SJSA1 (cell line): ENCODE data around the gene FAM13C. TPM values are rescaled to one million over a fixed set of nuclear protein-coding genes. Genes with fewer than 3 reads are reported as not detected.

Source experiments
- DNase-seq, 2 experiments: peaks; one replicate each; pipeline ENCODE4 v3.0.0-alpha.2; 2015 to 2020; ENCODE audit warnings: low spot score in 2 of 2, low read depth in 1 of 2
- H3K27ac ChIP-seq: fragments of 250-450 bp; sonication (Bioruptor Pico); 2 replicates; pipeline ENCODE4 v1.5.1; 2020; ENCODE audit warnings: mild to moderate bottlenecking, moderate library complexity
- H3K27me3 ChIP-seq: fragments of 250-450 bp; sonication (Bioruptor Pico); replicated peaks from 2 replicates; pipeline ENCODE4 v1.5.1; 2020; ENCODE audit warnings: mild to moderate bottlenecking, moderate library complexity
- H3K36me3 ChIP-seq: fragments of 250-450 bp; sonication (Bioruptor Pico); 2 replicates; pipeline ENCODE4 v1.5.1; 2020; ENCODE audit warnings: mild to moderate bottlenecking
- H3K4me1 ChIP-seq: fragments of 250-450 bp; sonication (Bioruptor Pico); replicated peaks from 2 replicates; pipeline ENCODE4 v1.6.1; 2021; ENCODE audit warnings: mild to moderate bottlenecking
- H3K4me3 ChIP-seq: fragments of 250-450 bp; sonication (Bioruptor Pico); 2 replicates; pipeline ENCODE4 v1.5.1; 2020; ENCODE audit warnings: mild to moderate bottlenecking
- H3K9me3 ChIP-seq: fragments of 250-450 bp; sonication (Bioruptor Pico); replicated peaks from 2 replicates; pipeline ENCODE4 v1.5.1; 2020; ENCODE audit warnings: mild to moderate bottlenecking
- total RNA-seq: library from RNA; depleted of rRNA; stranded (reverse); fragments of >200 nt; shearing (Covaris generic); gene quantifications from 2 replicates; pipeline ENCODE4 v1.2.3, GENCODE V29; 2014

FAM13C gene
- total RNA-seq, 1 experiment from 2014 or later: 0.03 TPM

- Histone ChIP-seq H3K27me3 (no peaks in the 10 kb centered on the region), H3K9me3 (no peaks in the 10 kb centered on the region), H3K4me3 (no peak overlapping the region), H3K27ac (no peak overlapping the region), H3K4me1 (no peaks in the 10 kb centered on the region; the same call in 1 of the 2 replicates), H3K36me3 (no peaks in the 10 kb centered on the region)
- DNase-seq: no peak
Observed at GRCh38 chr10:59381687-59382086, 19.3 kb upstream of the FAM13C start.

- Histone ChIP-seq H3K9me3 (no peaks in the 10 kb centered on the region), H3K4me3 (no peak overlapping the region), H3K36me3 (no peaks in the 10 kb centered on the region), H3K4me1 (no peaks in the 10 kb centered on the region), H3K27me3 (no peaks in the 10 kb centered on the region), H3K27ac (no peak overlapping the region)
- no peak for DNase-seq
Observed at GRCh38 chr10:59376846-59377245, 14.5 kb upstream of the FAM13C start.

GRCh38 chr10:59375990-59376389, 13.6 kb upstream of the FAM13C start:
- DNase-seq: no peak
- H3K4me3 ChIP-seq: no peak overlapping the region
- no peaks in the 10 kb centered on the region for H3K36me3 ChIP-seq
- no peaks in the 10 kb centered on the region for H3K9me3 ChIP-seq
- no peak overlapping the region for H3K27ac ChIP-seq
- no peaks in the 10 kb centered on the region for H3K27me3 ChIP-seq
- no peaks in the 10 kb centered on the region for H3K4me1 ChIP-seq

GRCh38 chr10:59374916-59375315, 12.6 kb upstream of the FAM13C start:
- no peaks in the 10 kb centered on the region for H3K9me3 ChIP-seq
- H3K36me3 ChIP-seq: no peaks in the 10 kb centered on the region
- H3K4me3 ChIP-seq: no peak overlapping the region
- H3K4me1 ChIP-seq: no peaks in the 10 kb centered on the region
- H3K27me3 ChIP-seq: no peaks in the 10 kb centered on the region
- DNase-seq: no peak
- no peak overlapping the region for H3K27ac ChIP-seq

GRCh38 chr10:59373071-59373470, 10.7 kb upstream of the FAM13C start:
- H3K9me3 ChIP-seq: no peaks in the 10 kb centered on the region
- no peak for DNase-seq
- no peak overlapping the region for H3K27ac ChIP-seq

GRCh38 chr10:59372543-59372942, 10.2 kb upstream of the FAM13C start:
- Histone ChIP-seq H3K36me3 (no peaks in the 10 kb centered on the region), H3K27me3 (no peaks in the 10 kb centered on the region), H3K4me1 (no peaks in the 10 kb centered on the region), H3K27ac (no peak overlapping the region), H3K9me3 (no peaks in the 10 kb centered on the region), H3K4me3 (no peak overlapping the region)
- no peak for DNase-seq

More at GRCh38 chr10:59373071-59373470, 10.7 kb upstream of the FAM13C start:
- no peaks in the 10 kb centered on the region for H3K4me1 ChIP-seq
- no peak overlapping the region for H3K4me3 ChIP-seq
- no peaks in the 10 kb centered on the region for H3K27me3 ChIP-seq
- H3K36me3 ChIP-seq: no peaks in the 10 kb centered on the region

GRCh38 chr10:59366290-59366689, 3.9 kb upstream of the FAM13C start:
- DNase-seq: no peak
- Histone ChIP-seq H3K36me3 (no peaks in the 10 kb centered on the region), H3K27me3 (peaks cover 15% of the 10 kb centered on the region), H3K9me3 (no peaks in the 10 kb centered on the region), H3K27ac (no peak overlapping the region), H3K4me1 (peaks cover 10% of the 10 kb centered on the region; the same call in 1 of the 2 replicates), H3K4me3 (no peak overlapping the region)

GRCh38 chr10:59363446-59363958, 1.2 kb upstream of the FAM13C start:
- H3K4me1 ChIP-seq: peaks cover 10% of the 10 kb centered on the region; the same call in 1 of the 2 replicates
- H3K4me3 ChIP-seq: no peak overlapping the region
- H3K36me3 ChIP-seq: no peaks in the 10 kb centered on the region
- H3K27me3 ChIP-seq: peaks cover 15% of the 10 kb centered on the region
- H3K27ac ChIP-seq: no peak overlapping the region
- no peaks in the 10 kb centered on the region for H3K9me3 ChIP-seq
- DNase-seq: no peak

- DNase-seq: peak in 1 of 2 experiments; percentile 19
- no peak overlapping the region for H3K27ac ChIP-seq
- H3K27me3 ChIP-seq: peaks cover 15% of the 10 kb centered on the region
- H3K9me3 ChIP-seq: no peaks in the 10 kb centered on the region
- H3K4me3 ChIP-seq: peak overlapping the region; percentile 42
- peaks cover 10% of the 10 kb centered on the region; the same call in 1 of the 2 replicates for H3K4me1 ChIP-seq
- no peaks in the 10 kb centered on the region for H3K36me3 ChIP-seq
Observed at GRCh38 chr10:59362959-59363381, 621 bp upstream of the FAM13C start.

- H3K27me3 ChIP-seq: peaks cover 15% of the 10 kb centered on the region
- DNase-seq: no peak
- H3K27ac ChIP-seq: no peak overlapping the region
- H3K36me3 ChIP-seq: no peaks in the 10 kb centered on the region
- H3K4me3 ChIP-seq: peak overlapping the region; percentile 42
- H3K9me3 ChIP-seq: no peaks in the 10 kb centered on the region
- peaks cover 10% of the 10 kb centered on the region; the same call in 1 of the 2 replicates for H3K4me1 ChIP-seq
Observed at GRCh38 chr10:59361663-59362143, 646 bp downstream of the FAM13C start.

GRCh38 chr10:59360605-59361405, 1.5 kb downstream of the FAM13C start:
- H3K36me3 ChIP-seq: no peaks in the 10 kb centered on the region
- H3K27ac ChIP-seq: no peak overlapping the region
- no peak for DNase-seq
- peaks cover 15% of the 10 kb centered on the region for H3K27me3 ChIP-seq
- H3K9me3 ChIP-seq: no peaks in the 10 kb centered on the region
- H3K4me1 ChIP-seq: peaks cover 10% of the 10 kb centered on the region; the same call in 1 of the 2 replicates
- no peak overlapping the region for H3K4me3 ChIP-seq

GRCh38 chr10:59358576-59358975, 3.8 kb downstream of the FAM13C start:
- Histone ChIP-seq H3K9me3 (no peaks in the 10 kb centered on the region), H3K4me3 (no peak overlapping the region), H3K36me3 (no peaks in the 10 kb centered on the region), H3K4me1 (peaks cover 10% of the 10 kb centered on the region; the same call in 1 of the 2 replicates), H3K27ac (no peak overlapping the region), H3K27me3 (0 out of 2 replicates have a peak, but pooled peaks cover 5% of the 10 kb centered on the region)
- DNase-seq: no peak

- H3K27ac ChIP-seq: no peak overlapping the region
- no peaks in the 10 kb centered on the region for H3K36me3 ChIP-seq
- H3K9me3 ChIP-seq: no peaks in the 10 kb centered on the region
- H3K4me1 ChIP-seq: no peaks in the 10 kb centered on the region
- no peaks in the 10 kb centered on the region for H3K27me3 ChIP-seq
- H3K4me3 ChIP-seq: no peak overlapping the region
- DNase-seq: no peak
Observed at GRCh38 chr10:59354434-59354833, 7.9 kb downstream of the FAM13C start.

GRCh38 chr10:59350558-59350957, 11.8 kb downstream of the FAM13C start:
- Histone ChIP-seq H3K27me3 (no peaks in the 10 kb centered on the region), H3K4me3 (no peak overlapping the region), H3K4me1 (no peaks in the 10 kb centered on the region), H3K36me3 (no peaks in the 10 kb centered on the region), H3K27ac (no peak overlapping the region), H3K9me3 (no peaks in the 10 kb centered on the region)
- DNase-seq: no peak
